ENCODE measurements around the gene WEE1. TPM values are rescaled to one million over a fixed set of nuclear protein-coding genes. Genes with fewer than 3 reads are reported as not detected.

WEE1 gene
- total RNA-seq, 1 donor: 32.2 TPM

GRCh38 chr11:9613830-9614762 is 40.6 kb downstream of the WEE1 start:
- Histone ChIP-seq H2AFZ (ENCODE audit: low read length) (peak overlapping the region; percentile 86), H3K79me2 (ENCODE audit: insufficient read depth, low read length) (no peaks in the 10 kb centered on the region), H3K9me3 (ENCODE audit: low read depth, low read length) (no peaks in the 10 kb centered on the region), H3K4me3 (ENCODE audit: insufficient read depth, low read length) (peak overlapping the region; percentile 72), H3K27ac (ENCODE audit: low read depth, low read length) (peak overlapping the region; percentile 97), H3K27me3 (ENCODE audit: insufficient read depth, low read length) (no peaks in the 10 kb centered on the region), H3K36me3 (ENCODE audit: insufficient read depth, low read length) (no peaks in the 10 kb centered on the region), H3K4me2 (ENCODE audit: insufficient read depth, low read length) (peak overlapping the region; percentile 86), H3K4me1 (ENCODE audit: insufficient read depth, low read length) (peaks cover 34% of the 10 kb centered on the region), H4K20me1 (ENCODE audit: insufficient read depth, low read length) (no peaks in the 10 kb centered on the region)
- peak; percentile 62 for TF ChIP-seq CTCF (IDR thresholded peaks at IDR 0.05; ENCODE audit: extremely low read depth, low read depth, low read length)
- peak; percentile 93 for DNase-seq (ENCODE audit: insufficient read length, low spot score, missing footprints)

- Histone ChIP-seq H3K27me3 (ENCODE audit: insufficient read depth, low read length) (no peaks in the 10 kb centered on the region), H3K4me3 (ENCODE audit: insufficient read depth, low read length) (peak overlapping the region; percentile 72), H3K36me3 (ENCODE audit: insufficient read depth, low read length) (no peaks in the 10 kb centered on the region), H3K9me3 (ENCODE audit: low read depth, low read length) (no peaks in the 10 kb centered on the region), H3K4me1 (ENCODE audit: insufficient read depth, low read length) (peaks cover 34% of the 10 kb centered on the region), H3K79me2 (ENCODE audit: insufficient read depth, low read length) (no peaks in the 10 kb centered on the region), H3K27ac (ENCODE audit: low read depth, low read length) (peak overlapping the region; percentile 97), H4K20me1 (ENCODE audit: insufficient read depth, low read length) (no peaks in the 10 kb centered on the region), H3K4me2 (ENCODE audit: insufficient read depth, low read length) (peak overlapping the region; percentile 86), H2AFZ (ENCODE audit: low read length) (no peak overlapping the region)
- no peak for DNase-seq (ENCODE audit: insufficient read length, low spot score, missing footprints)
- TF ChIP-seq CTCF (IDR thresholded peaks at IDR 0.05; ENCODE audit: extremely low read depth, low read depth, low read length): no peak
Measured at GRCh38 chr11:9615031-9615451, 41.6 kb downstream of the WEE1 start.

GRCh38 chr11:9616042-9616675 is 42.7 kb downstream of the WEE1 start:
- Histone ChIP-seq H3K4me2 (ENCODE audit: insufficient read depth, low read length) (no peak overlapping the region), H3K27ac (ENCODE audit: low read depth, low read length) (no peak overlapping the region), H3K4me3 (ENCODE audit: insufficient read depth, low read length) (no peak overlapping the region), H2AFZ (ENCODE audit: low read length) (no peak overlapping the region), H3K9me3 (ENCODE audit: low read depth, low read length) (no peaks in the 10 kb centered on the region), H3K36me3 (ENCODE audit: insufficient read depth, low read length) (no peaks in the 10 kb centered on the region), H3K4me1 (ENCODE audit: insufficient read depth, low read length) (peaks cover 34% of the 10 kb centered on the region), H4K20me1 (ENCODE audit: insufficient read depth, low read length) (no peaks in the 10 kb centered on the region), H3K27me3 (ENCODE audit: insufficient read depth, low read length) (no peaks in the 10 kb centered on the region), H3K79me2 (ENCODE audit: insufficient read depth, low read length) (no peaks in the 10 kb centered on the region)
- no peak for DNase-seq (ENCODE audit: insufficient read length, low spot score, missing footprints)
- no peak for TF ChIP-seq CTCF (IDR thresholded peaks at IDR 0.05; ENCODE audit: extremely low read depth, low read depth, low read length)

GRCh38 chr11:9616858-9617257 is 43.4 kb downstream of the WEE1 start:
- Histone ChIP-seq H3K4me3 (ENCODE audit: insufficient read depth, low read length) (no peak overlapping the region), H3K4me1 (ENCODE audit: insufficient read depth, low read length) (peaks cover 34% of the 10 kb centered on the region), H2AFZ (ENCODE audit: low read length) (peak overlapping the region; percentile 15), H3K27me3 (ENCODE audit: insufficient read depth, low read length) (no peaks in the 10 kb centered on the region), H3K79me2 (ENCODE audit: insufficient read depth, low read length) (no peaks in the 10 kb centered on the region), H4K20me1 (ENCODE audit: insufficient read depth, low read length) (no peaks in the 10 kb centered on the region), H3K36me3 (ENCODE audit: insufficient read depth, low read length) (no peaks in the 10 kb centered on the region), H3K27ac (ENCODE audit: low read depth, low read length) (no peak overlapping the region), H3K9me3 (ENCODE audit: low read depth, low read length) (no peaks in the 10 kb centered on the region), H3K4me2 (ENCODE audit: insufficient read depth, low read length) (no peak overlapping the region)
- DNase-seq (ENCODE audit: insufficient read length, low spot score, missing footprints): no peak
- no peak for TF ChIP-seq CTCF (IDR thresholded peaks at IDR 0.05; ENCODE audit: extremely low read depth, low read depth, low read length)

Measured in osteoblast (primary cell).